Smooth muscle cell (in vitro differentiated cells): ENCODE measurements around the gene CACFD1. TPM values are rescaled to one million over a fixed set of nuclear protein-coding genes. Genes with fewer than 3 reads are reported as not detected.

Source experiments
- DNase-seq: peaks from one replicate; lab custom pipeline; 2025; ENCODE audit not compliant: unreplicated experiment; lab: John Stamatoyannopoulos, UW
- H2AFZ ChIP-seq: fragments of 200-600 bp; sonication (generic); 2 replicates; pipeline ENCODE4 v1.6.0; 2016; ENCODE audit warnings: antibody characterized with exemption, low read depth, mild to moderate bottlenecking
- H3F3A ChIP-seq: fragments of 200-600 bp; sonication (generic); 2 replicates; pipeline ENCODE4 v1.6.0; 2017; ENCODE audit warnings: antibody characterized with exemption, low read depth
- H3K27ac ChIP-seq: fragments of 200-600 bp; sonication (generic); 2 replicates; pipeline ENCODE4 v1.5.1; 2016; ENCODE audit warnings: low read depth, mild to moderate bottlenecking
- H3K27me3 ChIP-seq: fragments of 200-600 bp; sonication (generic); 2 replicates; pipeline ENCODE4 v1.6.1; 2016; ENCODE audit warnings: low read depth, mild to moderate bottlenecking
- H3K36me3 ChIP-seq: fragments of 200-600 bp; sonication (generic); 2 replicates; pipeline ENCODE4 v1.5.1; 2016; ENCODE audit warnings: low read depth
- H3K4me1 ChIP-seq: fragments of 200-600 bp; sonication (generic); 2 replicates; pipeline ENCODE4 v1.5.1; 2016; ENCODE audit warnings: low read depth
- H3K4me2 ChIP-seq: fragments of 200-600 bp; sonication (generic); 2 replicates; pipeline ENCODE4 v1.6.0; 2016; ENCODE audit warnings: mild to moderate bottlenecking
- H3K4me3 ChIP-seq: fragments of 200-600 bp; sonication (generic); 2 replicates; pipeline ENCODE4 v1.5.1; 2016; ENCODE audit warnings: mild to moderate bottlenecking
- H3K79me2 ChIP-seq: fragments of 200-600 bp; sonication (generic); 2 replicates; pipeline ENCODE4 v1.6.0; 2016; ENCODE audit warnings: low read depth, mild to moderate bottlenecking
- H3K9ac ChIP-seq: fragments of 200-600 bp; sonication (generic); 2 replicates; pipeline ENCODE4 v1.6.0; 2016; ENCODE audit warnings: low read depth
- H3K9me3 ChIP-seq: fragments of 200-600 bp; sonication (generic); replicated peaks from 2 replicates; pipeline ENCODE4 v1.5.1; 2016; ENCODE audit warnings: low read depth
- H4K20me1 ChIP-seq: fragments of 200-600 bp; sonication (generic); 2 replicates; pipeline ENCODE4 v1.6.0; 2016; ENCODE audit warnings: low read depth
- CTCF ChIP-seq: fragments of 200-600 bp; sonication (generic); IDR thresholded peaks from 2 replicates; pipeline ENCODE4 v1.5.1; 2017; ENCODE audit warnings: borderline replicate concordance, mild to moderate bottlenecking, antibody characterized with exemption; ENCODE audit not compliant: insufficient read depth, poor library complexity, severe bottlenecking
- WGBS: methylation state at CpG from one replicate; pipeline ENCODE4 v1.1.7; 2016; ENCODE audit warnings: low lambda C conversion rate; 5-methylcytosine and 5-hydroxymethylcytosine counted together
- polyA plus RNA-seq: library from polyadenylated mRNA; unstranded; fragments of >200 nt; fragmentation: Nextera tagmentation; extraction: Ambion mirVana; gene quantifications from 2 replicates; pipeline ENCODE4 v1.2.1, GENCODE V29; 2016
- total RNA-seq: library from RNA; depleted of rRNA; stranded (reverse); fragments of >200 nt; gene quantifications from 2 replicates; pipeline ENCODE4 v1.2.3, GENCODE V29; 2014

CACFD1 gene
- total and polyA plus RNA-seq, 2 experiments from 2014 or later: 5.8 to 27.1 TPM

- Histone ChIP-seq H3K27ac (no peak overlapping the region), H3F3A (no peaks in the 10 kb centered on the region), H3K9me3 (no peaks in the 10 kb centered on the region), H3K4me1 (peaks cover 12% of the 10 kb centered on the region), H4K20me1 (no peaks in the 10 kb centered on the region), H3K9ac (no peak overlapping the region), H3K27me3 (no peaks in the 10 kb centered on the region), H3K4me2 (no peak overlapping the region), H3K36me3 (no peaks in the 10 kb centered on the region), H3K4me3 (no peak overlapping the region), H3K79me2 (no peaks in the 10 kb centered on the region), H2AFZ (no peak overlapping the region)
- WGBS: 93% methylated on average over 19 of the region's 19 CpGs
- no peak for DNase-seq
- TF ChIP-seq CTCF: no peak
These were observed 52.8 kb downstream of the CACFD1 start for GRCh38 chr9:133512253-133513213.

DNA sequence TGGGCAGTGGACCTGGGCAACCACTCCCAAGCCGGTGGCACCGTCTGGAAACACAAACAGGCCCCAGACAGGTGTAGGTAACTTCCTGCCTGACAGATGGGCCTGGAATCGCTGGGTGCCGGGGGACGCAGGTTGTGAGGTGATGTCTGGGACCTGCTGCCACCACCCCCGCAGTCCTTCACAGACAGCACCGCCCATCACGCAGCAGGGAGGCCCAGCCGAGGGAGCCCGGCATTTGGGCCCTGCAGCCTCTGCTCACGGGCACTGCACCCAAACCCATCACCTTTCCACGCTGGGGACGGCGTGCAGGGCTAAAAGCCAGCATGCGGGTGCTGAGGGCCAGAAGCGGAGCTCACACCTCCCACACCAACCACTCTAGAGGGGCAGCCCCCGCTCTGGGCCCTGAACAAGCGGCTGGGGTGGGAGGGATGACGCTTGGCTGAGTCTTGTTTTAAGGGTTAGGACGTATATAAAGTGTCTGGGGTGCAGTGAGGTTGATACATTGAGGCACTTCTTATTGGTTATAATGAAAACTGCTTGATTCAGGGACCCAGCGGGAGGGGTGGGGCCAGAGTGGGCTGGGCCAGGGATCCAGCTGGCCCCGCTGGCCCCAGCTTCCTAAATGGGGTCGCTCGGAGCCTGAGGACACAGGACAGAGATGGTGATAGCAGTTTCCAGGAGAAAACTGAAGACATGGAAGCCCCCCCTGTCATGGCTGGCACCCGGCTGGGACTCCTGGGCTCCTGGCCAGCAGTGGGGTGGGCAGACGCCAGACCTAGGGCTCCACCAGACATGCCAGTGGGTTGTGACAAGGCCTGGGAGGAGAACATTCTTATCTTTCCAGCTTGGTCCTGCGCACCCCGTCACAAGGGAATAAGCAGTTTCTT lies 53.7 kb downstream of the CACFD1 start:
- H3K36me3 ChIP-seq: no peaks in the 10 kb centered on the region
- H3K27me3 ChIP-seq: no peaks in the 10 kb centered on the region
- H3F3A ChIP-seq: no peaks in the 10 kb centered on the region
- no peak overlapping the region for H3K4me3 ChIP-seq
- H3K4me2 ChIP-seq: no peak overlapping the region
- 86% methylated on average over 24 of the region's 28 CpGs for WGBS
- H4K20me1 ChIP-seq: no peaks in the 10 kb centered on the region
- H3K79me2 ChIP-seq: no peaks in the 10 kb centered on the region
- H3K9me3 ChIP-seq: no peaks in the 10 kb centered on the region
- H3K4me1 ChIP-seq: peaks cover 12% of the 10 kb centered on the region
- DNase-seq: no peak
- H3K9ac ChIP-seq: no peak overlapping the region
- H2AFZ ChIP-seq: no peak overlapping the region
- no peak for TF ChIP-seq CTCF
- H3K27ac ChIP-seq: no peak overlapping the region

GRCh38 chr9:133514460-133515239 lies 54.9 kb downstream of the CACFD1 start:
- DNase-seq: no peak
- Histone ChIP-seq H3K79me2 (no peaks in the 10 kb centered on the region), H3K27me3 (no peaks in the 10 kb centered on the region), H3K9ac (no peak overlapping the region), H3K4me3 (no peak overlapping the region), H4K20me1 (no peaks in the 10 kb centered on the region), H3K4me2 (no peak overlapping the region), H2AFZ (no peak overlapping the region), H3K36me3 (no peaks in the 10 kb centered on the region), H3K4me1 (peaks cover 4% of the 10 kb centered on the region), H3K9me3 (no peaks in the 10 kb centered on the region), H3F3A (no peaks in the 10 kb centered on the region), H3K27ac (no peak overlapping the region)
- WGBS: 88% methylated on average over 13 of the region's 14 CpGs
- no peak for TF ChIP-seq CTCF
